Right forelimb (tissue), 1 donor: ENCODE results near the gene AZU1.

Experiments
- DNase-seq: peaks from one replicate; pipeline ENCODE4 v3.0.0-alpha.2; 2018

The AZU1 gene

DNA sequence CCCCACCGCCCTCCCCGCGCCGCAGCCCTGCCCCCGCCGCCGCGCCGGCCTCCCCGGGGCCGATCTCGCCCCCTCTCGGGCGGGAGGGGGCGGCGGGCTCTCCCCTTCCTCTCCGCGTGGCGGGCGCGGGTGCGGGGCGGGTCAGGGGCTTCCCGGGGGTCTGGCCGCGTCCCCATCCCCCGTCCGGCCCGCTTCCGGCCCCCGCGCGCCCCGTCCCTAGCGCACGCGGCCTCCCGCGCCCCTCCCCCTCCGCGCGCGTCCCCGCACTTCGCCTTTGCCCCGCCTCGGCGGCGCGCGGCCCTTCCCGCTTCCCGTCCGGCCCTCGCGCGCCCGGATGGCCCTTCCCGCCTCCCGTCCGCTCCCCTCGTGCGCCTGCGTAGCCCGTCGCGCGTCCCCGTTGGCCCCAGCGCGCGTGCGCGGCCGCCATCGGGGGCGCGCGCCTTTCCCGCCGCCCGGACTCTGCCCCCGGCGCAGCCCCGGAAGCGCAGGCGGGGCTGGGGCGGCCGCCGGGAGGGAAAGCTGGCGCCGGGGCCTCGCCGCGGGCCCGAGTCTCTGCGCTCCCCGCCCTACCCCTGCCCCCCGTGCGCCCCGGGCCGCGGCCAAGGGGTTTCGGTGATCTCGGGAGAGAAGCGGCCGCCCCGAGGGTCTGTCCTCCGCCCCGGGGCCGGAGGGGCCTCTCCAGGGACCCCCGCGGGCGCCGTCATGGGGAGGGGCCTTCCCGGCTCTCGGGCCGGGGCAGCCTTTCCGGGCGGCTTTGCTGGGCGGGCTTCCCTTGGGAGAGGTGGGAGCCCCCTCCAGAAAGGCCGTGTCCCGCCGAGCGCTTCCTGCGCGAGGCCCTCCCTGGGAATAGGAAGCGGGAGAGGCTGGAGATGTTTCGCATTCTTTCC, 29.9 kb upstream of the AZU1 start:
- DNase-seq: peak; percentile 93

DNA sequence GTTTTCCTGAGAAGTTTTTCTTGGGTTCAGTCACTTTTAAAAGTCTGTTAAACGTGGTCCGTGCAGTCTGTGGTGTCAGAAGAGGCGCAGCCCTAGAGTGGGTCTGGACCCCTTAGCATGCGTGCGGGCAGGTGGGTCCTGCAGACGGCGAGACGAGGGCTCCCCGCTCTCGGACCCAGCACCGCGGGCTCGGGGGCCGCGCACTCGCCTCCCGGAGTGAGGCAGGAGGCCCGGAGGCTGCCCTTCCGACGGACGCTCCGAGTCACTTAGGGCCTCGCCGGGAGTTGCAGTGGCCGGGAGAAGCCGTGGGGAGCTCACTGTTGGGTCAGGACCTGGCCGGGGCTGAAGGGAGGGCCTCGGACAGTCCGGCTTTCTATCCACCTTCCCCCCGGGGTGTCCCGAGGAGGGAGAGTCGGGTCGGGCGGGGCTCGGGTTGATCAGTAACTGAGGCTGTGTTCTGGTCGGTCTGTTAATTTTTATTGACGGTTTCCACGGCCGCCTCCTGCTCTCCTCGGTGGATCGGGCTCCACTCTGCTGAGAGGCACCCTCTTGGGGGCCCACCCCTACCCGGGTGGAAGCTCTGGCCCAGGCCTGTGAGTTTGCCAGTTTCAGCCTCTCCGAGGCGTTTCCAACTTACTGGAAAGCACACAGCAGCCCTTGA, 29.1 kb upstream of the AZU1 start:
- DNase-seq: no peak

DNA sequence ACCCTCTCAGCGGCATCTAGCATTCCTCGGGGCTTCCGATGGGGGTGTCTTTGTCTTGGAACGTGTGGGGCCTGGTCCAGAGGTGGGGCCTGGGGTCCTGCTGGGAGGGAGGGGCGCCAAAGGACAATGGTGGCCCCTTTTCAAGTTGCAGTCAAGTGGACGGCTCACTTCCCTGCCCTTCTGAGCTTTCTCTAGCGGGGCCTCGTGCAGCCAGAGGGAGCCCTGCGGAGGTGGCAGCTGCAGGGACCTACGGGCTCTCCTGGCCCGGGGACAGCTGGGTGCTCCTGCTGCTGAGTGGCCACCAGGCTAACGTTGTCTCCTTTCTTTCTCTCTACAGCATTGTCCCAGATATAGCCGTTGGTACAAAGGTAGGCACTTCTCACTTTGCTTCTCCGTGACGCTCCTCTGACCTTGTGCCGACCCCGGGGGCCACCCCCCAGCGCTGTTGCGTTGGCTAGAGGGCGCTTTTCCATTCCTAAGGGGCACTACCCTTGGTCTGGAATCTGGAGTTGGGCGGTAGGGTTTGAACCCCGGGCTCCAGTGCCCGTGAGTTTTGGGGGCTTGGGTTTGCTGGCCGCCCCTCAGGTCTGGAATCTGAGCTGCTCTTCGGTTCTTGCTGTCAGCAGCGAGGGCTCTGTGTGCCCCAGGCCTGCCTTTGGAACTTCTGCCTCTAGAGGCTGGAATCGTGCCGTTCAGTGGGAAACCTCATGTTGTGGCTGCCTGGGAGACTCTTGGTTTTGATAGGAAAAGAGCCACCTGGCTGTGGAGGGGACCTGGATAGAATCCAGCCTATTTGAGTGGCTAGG, 28.4 kb upstream of the AZU1 start:
- no peak for DNase-seq

DNA sequence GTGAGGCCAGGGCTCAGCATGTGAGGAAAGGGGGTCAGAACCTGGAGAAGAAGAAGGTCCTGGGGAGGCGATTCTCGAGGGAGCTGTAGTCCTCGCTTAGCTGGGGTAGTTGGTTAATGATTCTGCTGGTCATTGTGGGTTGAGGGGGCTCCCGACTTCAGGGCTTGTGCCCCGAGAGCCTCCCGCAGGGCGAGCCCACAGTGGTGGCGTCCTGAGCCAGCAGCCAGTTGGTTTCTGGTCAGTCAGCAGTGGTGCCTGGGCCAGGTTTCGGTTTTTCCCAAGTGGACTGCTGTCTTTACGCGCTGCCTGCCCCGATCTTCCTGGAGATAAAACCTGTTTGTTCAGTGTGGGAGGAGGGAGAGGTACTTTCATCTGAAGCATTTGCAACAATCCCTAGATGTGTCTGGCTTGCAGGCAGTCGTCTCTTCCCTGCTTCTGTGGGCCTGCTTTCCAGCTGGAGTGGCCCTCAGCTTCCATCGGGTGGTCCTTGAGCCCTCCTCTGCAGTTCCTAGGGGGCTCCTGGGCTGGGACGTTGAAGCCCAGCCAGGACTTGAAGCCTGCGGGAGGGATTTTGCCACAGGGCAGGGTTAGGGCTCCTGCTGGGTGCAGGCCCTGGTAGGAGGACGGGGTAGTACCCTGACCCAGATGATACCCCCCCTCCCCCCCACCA, 27.1 kb upstream of the AZU1 start:
- DNase-seq: no peak

DNA sequence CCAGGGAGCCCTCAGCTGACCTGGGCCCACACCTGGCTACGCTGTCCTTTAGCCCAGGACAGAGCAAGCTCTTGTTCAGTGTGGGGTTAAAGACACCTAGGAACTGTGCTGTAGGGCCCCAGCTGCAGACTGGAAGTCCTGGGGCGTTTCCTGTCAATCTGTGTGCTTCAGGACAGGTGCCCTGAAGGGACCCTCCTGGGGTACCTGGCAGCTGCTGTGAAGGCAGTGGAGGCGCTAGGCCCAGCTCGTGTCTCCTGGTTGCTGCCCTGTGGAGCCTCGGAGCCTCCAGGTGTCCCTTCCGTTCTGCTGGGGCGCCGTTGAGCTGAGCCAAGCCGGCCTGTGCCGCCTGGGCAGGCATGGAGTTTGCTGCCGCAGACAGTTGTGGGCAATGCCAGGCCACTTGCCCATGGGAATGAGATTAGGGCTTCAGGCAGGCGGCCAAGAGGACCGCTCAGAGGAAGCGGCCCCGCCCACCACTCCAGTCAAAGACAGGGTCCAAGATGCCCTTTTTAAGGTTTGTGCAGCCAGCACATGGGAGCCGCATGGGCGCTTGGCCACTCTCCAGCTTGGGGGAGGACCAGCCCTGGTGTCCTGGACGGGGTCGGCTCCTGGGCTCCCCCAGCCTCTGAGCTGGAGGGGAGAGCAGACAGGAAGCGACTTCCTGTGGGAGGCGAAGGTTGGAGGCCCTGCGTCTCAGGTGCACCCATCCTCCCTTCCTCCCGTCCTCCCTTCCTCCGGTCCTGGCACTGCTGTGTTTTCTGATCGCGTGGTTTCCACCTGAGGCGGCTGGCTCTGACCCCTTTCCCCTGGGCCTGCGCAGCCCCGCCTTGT, 26.4 kb upstream of the AZU1 start:
- DNase-seq: no peak

DNA sequence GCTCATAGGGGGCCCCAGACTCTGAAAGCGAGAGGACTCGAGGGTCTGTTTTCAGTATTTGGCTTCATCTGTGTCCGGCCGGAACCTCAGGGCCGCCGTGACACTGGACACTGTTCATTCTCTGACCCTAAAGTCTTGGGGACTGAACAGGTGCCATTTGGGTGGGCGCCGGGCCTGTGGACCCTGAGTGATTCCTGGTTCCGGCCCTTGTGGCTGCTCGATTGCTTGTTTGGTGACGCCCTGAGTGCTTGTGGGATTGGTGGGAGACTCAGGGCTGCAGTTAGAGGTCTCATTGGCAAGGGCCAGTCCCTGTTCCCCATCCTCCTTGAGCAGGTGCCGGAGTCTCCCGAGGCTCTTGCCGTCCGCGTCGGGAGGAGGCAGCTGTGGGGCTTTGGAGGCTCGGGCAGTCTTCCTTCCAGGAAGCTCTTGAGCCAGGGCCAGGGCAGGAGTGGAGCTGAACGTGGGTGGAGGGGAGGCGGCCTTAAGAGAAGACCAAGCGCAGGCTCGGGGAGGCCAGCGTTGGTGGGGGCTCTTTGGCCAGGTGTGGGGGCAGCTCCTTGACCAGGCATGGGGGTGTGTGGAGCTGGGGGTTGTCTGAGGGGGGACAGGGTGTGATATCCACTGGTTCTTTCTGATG, 25.7 kb upstream of the AZU1 start:
- DNase-seq: no peak

DNA sequence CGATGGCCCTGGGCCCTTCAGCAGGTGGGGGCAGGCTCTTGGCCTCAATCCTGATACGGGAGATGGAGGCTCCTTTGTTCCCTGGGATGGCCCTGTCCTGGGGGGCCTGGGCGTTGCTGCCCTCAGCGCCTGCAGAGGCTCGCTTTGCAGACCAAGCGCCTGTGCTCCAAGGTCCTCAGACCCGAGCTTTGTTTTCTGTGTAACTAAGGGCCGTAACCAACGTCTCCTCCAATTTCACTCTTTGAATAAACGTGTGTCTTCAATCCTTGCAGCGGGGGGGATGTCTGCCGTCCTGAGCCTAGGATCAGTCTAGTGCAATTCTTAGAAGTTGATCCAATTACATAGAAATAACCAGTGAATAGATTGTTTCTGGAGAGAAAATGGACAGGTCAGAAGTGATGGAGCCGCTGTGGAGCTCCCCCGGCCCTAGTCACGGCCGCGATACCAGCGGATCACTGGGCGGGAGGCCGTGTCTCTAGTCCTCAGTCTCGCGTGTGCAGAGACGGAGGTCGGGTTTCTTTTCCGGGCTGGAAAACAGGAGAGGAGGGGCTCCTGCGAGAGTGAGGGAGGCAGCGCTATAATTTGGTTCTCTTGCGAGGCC, 25.0 kb upstream of the AZU1 start:
- no peak for DNase-seq

DNA sequence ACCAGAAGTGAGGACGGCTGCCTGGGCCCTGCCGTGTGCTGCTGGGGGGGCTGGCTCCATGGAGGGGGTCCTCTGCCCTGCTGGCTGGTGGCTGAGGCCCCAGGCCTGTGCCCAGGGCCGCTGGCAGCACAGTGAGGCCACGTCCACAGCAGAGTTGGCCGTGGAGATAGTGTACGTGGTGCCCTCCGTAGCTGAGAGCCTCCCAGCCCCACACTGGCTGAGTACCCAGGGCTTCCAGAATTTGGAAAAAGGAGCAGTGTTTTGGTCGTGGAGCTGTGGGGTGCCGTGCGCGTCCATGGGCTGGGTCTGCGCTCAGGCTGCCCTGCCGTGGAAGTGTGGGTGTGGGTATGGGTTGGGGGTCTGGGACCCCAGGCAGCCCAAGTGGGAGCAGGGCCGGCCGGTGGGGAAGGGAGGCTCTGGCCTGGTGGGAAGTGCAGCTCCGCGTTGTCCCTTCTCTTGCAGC, 24.5 kb upstream of the AZU1 start:
- DNase-seq: no peak

DNA sequence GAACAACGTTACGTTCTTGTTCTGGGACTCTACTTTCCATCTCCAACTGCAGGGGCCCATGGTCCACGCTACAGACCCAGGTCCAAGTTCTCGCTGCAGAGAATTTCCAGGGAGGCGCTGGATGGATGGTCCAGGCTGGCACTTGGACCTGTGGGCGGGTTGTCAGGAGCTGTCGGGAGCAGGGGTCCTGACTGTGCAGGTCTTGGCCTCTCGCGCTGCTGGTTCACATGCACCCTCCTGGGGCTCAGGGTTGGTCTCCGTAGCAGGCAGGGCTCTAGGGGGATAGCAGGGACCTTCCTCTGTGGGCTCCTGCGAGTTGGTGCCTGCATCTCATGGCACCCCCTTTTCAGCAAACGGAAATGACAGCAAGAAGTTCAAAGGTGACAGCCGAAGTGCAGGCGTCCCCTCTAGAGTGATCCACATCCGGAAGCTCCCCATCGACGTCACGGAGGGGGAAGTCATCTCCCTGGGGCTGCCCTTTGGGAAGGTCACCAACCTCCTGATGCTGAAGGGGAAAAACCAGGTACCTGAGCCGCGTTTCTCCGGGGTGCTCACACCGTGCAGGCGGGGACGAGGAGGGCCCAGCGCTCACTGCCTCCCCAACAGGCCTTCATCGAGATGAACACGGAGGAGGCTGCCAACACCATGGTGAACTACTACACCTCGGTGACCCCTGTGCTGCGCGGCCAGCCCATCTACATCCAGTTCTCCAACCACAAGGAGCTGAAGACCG, 23.8 kb upstream of the AZU1 start:
- DNase-seq: no peak

DNA sequence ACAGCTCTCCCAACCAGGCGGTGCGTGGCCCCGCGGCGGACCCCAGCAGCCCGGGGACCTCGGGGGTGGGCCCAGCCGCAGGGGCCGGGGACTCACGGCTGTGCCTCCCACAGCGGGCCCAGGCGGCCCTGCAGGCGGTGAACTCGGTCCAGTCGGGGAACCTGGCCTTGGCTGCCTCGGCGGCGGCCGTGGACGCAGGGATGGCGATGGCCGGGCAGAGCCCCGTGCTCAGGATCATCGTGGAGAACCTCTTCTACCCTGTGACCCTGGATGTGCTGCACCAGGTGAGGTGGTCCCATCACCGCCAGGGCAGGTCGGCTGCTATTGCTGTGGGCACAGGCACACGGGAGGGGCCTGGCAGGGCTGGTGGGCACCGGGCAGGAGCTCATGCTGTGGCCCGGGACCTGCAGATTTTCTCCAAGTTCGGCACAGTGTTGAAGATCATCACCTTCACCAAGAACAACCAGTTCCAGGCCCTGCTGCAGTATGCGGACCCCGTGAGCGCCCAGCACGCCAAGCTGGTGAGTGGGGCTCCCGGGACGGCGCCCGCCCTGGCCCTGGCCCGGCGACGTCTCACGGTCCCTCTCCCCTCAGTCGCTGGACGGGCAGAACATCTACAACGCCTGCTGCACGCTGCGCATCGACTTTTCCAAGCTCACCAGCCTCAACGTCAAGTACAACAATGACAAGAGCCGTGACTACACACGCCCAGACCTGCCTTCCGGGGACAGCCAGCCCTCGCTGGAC, 23.0 kb upstream of the AZU1 start:
- DNase-seq: no peak

DNA sequence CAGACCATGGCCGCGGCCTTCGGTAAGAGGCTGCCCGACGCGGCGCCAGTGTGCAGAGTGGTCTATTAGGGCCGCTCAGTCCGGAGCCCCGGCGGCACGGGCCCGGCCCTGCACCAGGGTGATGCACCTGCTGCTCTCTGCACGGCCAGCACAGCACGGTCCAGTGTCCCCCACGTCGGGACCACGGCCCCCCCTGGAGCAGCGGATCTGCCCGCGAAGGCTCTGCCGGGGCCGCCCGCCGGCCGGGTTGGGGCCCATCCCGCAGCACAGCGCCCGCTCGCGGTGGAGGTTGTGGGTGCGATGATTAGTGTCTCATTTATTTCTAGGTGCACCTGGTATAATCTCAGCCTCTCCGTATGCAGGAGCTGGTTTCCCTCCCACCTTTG, 22.5 kb upstream of the AZU1 start:
- DNase-seq: no peak

DNA sequence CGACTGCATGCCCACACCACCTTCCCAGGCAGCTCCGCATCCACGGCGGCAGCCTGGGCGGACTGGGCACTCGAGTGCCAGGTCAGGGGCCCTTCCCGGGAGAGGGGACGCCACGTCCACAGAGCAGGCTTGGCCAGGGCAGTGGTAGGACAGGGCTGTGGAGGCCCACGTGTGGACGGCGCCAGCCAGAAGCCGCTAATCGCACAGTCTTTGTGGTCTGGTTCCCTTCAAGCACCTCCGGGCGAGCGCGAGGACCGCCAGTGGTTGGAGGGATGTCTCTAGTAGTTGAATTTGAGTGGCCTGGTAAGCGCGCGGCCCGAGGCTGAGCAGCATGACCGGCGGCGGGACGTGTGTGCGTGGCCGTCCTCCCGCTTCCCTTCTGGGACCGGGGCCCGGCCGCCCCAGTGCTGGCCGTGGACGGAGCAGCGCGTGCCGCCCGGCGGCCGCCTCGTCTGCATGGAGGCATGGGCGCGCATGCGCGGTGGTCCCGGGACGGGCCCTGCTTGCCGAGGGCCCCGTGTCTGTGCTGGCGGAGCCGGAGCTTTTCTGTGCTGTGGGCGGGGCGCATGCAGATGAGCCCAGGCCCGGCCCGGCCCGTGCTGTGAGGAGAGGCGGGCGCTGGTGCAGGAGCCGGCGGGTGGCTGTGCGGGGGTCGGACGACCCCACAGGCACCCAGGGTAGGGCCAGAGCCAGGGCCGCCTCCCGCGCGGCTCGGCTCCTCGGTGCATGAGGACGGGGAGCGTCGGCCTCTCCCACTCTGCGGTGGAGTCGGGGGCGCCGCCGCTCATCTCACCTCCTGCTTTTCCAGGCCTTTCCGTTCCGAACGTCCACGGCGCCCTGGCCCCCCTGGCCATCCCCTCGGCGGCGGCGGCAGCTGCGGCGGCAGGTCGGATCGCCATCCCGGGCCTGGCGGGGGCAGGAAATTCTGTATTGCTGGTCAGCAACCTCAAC, 21.8 kb upstream of the AZU1 start:
- no peak for DNase-seq

DNA sequence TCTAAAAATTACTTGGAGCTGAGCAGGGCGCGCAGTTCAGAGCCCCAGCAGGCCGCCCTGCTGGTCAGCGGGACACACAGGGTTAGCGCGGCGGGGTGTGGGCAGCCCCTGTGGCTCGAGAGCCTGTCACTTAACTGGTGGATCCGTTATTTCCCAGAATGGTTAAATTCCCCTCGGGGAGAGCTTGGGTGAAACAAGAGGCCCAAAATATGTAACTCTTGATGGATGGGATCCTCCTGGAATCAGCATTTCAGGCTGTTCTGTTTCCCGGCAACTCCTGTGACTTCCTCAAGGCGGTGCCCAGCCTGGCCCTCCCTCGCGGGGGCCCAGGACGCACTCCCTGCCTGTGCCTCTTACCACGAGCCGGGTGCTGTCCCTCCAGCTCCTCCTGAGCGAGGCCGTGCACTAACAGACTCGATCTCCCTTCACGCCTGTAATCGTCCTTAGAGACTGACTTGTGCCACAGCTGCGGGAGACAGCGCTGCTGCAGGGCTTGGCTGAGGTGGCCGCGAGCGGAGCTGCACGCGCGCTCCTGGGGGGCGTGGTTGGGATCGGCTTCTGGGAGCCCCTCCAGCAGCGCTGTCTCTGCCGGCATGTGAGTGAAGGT, 20.7 kb upstream of the AZU1 start:
- no peak for DNase-seq

DNA sequence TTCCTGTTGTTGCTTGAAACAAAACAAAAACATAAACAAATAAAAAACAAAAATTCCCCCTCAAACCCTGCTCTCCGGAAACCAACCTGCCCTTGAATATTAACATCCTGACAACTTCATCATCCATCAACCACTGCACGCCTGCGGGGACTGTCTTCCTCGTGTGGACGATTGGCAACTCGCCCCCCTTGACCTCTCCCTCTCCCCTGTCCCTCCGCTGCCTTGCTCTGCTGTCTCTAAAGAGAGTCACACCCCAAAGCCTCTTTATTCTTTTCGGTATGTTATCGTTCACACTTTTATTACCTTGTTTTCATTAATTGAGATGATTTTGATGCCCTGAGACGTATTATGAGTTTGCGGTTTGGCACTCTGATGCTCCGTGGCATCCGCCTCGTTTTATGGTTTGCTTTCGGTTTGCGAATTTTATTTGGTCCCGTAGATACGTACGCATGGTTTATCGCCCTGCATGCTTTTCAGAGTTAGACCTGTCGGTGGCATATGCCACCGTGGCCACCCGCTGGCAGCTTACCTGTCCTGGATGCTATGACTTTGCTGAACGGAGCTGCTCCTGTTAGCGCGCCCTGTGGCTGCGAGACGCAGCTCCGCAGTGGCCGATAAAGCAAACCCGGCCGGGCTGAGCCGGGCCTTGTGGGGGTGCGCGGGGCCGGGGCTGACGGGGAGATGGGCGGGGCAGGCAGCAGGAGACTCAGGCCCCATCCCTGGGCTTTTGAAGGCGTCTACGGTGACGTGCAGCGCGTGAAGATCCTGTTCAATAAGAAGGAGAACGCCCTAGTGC, 19.8 kb upstream of the AZU1 start:
- no peak for DNase-seq

DNA sequence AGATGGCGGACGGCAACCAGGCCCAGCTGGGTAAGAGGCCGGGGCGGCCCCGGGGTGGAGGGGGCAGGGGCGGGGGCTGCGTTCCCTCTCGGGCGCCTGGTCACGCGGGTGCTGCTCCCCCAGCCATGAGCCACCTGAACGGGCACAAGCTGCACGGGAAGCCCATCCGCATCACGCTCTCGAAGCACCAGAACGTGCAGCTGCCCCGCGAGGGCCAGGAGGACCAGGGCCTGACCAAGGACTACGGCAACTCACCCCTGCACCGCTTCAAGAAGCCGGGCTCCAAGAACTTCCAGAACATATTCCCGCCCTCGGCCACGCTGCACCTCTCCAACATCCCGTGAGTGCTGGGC, 19.2 kb upstream of the AZU1 start:
- no peak for DNase-seq

DNA sequence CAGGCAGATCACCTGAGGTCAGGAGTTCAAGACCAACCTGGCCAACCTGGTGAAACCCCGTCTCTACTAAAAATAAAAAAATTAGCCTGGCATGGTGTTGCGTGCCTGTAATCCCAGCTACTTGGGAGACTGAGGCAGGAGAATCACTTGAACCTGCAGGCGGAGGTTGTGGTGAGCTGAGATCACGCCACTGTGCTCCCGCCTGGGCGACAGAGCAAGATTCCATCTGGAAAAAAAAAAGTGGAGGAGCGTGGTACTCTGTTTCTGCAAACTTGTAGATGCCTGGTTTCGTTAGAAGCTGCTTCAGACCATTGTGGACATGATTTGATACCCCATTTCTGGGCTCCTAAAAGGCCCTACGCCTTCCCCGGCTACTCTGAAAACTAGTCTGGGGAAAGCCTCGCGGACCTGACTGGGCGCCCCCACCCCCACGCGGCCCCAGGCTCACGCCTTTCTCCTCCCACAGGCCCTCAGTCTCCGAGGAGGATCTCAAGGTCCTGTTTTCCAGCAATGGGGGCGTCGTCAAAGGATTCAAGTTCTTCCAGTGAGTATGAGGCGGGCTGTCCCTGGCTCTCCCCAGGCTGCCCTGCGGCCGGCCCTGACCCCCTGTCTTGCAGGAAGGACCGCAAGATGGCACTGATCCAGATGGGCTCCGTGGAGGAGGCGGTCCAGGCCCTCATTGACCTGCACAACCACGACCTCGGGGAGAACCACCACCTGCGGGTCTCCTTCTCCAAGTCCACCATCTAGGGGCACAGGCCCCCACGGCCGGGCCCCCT, 17.4 kb upstream of the AZU1 start:
- no peak for DNase-seq
